K562 (cell line): ENCODE results near the gene NADK. TPM values are rescaled to one million over a fixed set of nuclear protein-coding genes. Genes with fewer than 3 reads are reported as not detected.

Experiments
- BRF2 ChIP-seq: IDR thresholded peaks from 3 replicates; pipeline ENCODE4 v1.6.1; 2011; ENCODE audit warnings: borderline replicate concordance, mild to moderate bottlenecking; ENCODE audit not compliant: insufficient read length, insufficient read depth
- CBFB ChIP-seq: sonication (generic); formaldehyde crosslinking; IDR thresholded peaks from 2 replicates; pipeline ENCODE4 v1.4.0; 2020; ENCODE audit warnings: mild to moderate bottlenecking, missing genetic modification reagents
- FOXK1 ChIP-seq: sonication (generic); formaldehyde crosslinking; IDR thresholded peaks from 2 replicates; pipeline ENCODE4 v1.8.0; 2022; ENCODE audit warnings: missing genetic modification reagents, mild to moderate bottlenecking, borderline replicate concordance
- FOXO4 ChIP-seq: fragments of 450-650 bp; formaldehyde crosslinking; IDR thresholded peaks from 2 replicates; pipeline ENCODE4 v1.4.0; 2020; ENCODE audit warnings: mild to moderate bottlenecking, moderate library complexity
- HLTF ChIP-seq: fragments of 450-650 bp; IDR thresholded peaks from 2 replicates; pipeline ENCODE4 v1.6.1; 2016
- POLR2AphosphoS2 ChIP-seq: IDR thresholded peaks from 2 replicates; pipeline ENCODE4 v1.6.1; 2012; ENCODE audit warnings: low read length, improper control_type of control experiment
- PRPF4 ChIP-seq: fragments of 200-400 bp; formaldehyde crosslinking; IDR thresholded peaks from one replicate; pipeline ENCODE4 v1.6.1; 2017; ENCODE audit warnings: low read length, low read depth, mild to moderate bottlenecking; ENCODE audit not compliant: insufficient read depth, poor library complexity, severe bottlenecking
- RB1 ChIP-seq: fragments of 450-650 bp; IDR thresholded peaks from 2 replicates; pipeline ENCODE4 v1.6.1; 2017; ENCODE audit warnings: low read depth, mild to moderate bottlenecking
- ZBTB11 ChIP-seq, 3 experiments: fragments of 200-800 bp in 1 of 3; fragments of 250-450 bp in 1 of 3; fragments of 450-650 bp in 1 of 3; sonication (Bioruptor Pico) in 1 of 3; sonication (Bioruptor generic) in 1 of 3; formaldehyde crosslinking in 1 of 3; IDR thresholded peaks; 2 replicates each; pipeline versions ENCODE4 v1.6.1 to v1.8.0; 2016 to 2022; ENCODE audit warnings: mild to moderate bottlenecking in 2 of 3, missing genetic modification characterization in 2 of 3, missing compliant biosample characterization in 1 of 3, moderate library complexity in 1 of 3
- ZBTB12 ChIP-seq: fragments of 250-450 bp; sonication (Bioruptor Pico); IDR thresholded peaks from 2 replicates; pipeline ENCODE4 v1.4.0; 2020
- ZNF384 ChIP-seq: IDR thresholded peaks from 2 replicates; pipeline ENCODE4 v1.6.1; 2012; ENCODE audit warnings: low read depth, low read length, improper control_type of control experiment
- ZNF644 ChIP-seq: fragments of 200-800 bp; sonication (Bioruptor generic); IDR thresholded peaks from 2 replicates; pipeline ENCODE4 v1.6.1; 2016; ENCODE audit warnings: low read depth, missing genetic modification characterization, missing compliant biosample characterization
- polyA plus RNA-seq, 8 experiments: library from polyadenylated mRNA; depleted of rRNA in 4 of 8; stranded (reverse) in 5 of 8; unstranded in 3 of 8; fragments of >200 nt; fragmentation: Nextera tagmentation in 2 of 8; fragmentation: Illumina TruSeq in 1 of 8; extraction: Ambion mirVana in 2 of 8; extraction: Trizol in 1 of 8; gene quantifications; 2 replicates each; pipeline versions ENCODE4 v1.2.1 to v1.2.3, GENCODE V29; 2011 to 2014; ENCODE audit warnings: inconsistent platforms in 1 of 8, missing spikeins in 1 of 8
- total RNA-seq, 7 experiments: library from RNA; depleted of rRNA in 6 of 7; stranded (reverse); fragments of >200 nt in 6 of 7; fragmentation: Illumina TruSeq in 2 of 7; extraction: Trizol in 2 of 7; gene quantifications; 2 replicates each; pipeline versions ENCODE4 v1.2.1 to v1.2.3, GENCODE V29; 2011 to 2021; ENCODE audit warnings: low replicate concordance in 1 of 7

The NADK gene
- total and polyA plus RNA-seq, 9 of the 15 experiments (the other 6 are each of a cell fraction or from before 2014, with no cell fraction given) = 1.5 to 135 (median 75.1) TPM

DNA sequence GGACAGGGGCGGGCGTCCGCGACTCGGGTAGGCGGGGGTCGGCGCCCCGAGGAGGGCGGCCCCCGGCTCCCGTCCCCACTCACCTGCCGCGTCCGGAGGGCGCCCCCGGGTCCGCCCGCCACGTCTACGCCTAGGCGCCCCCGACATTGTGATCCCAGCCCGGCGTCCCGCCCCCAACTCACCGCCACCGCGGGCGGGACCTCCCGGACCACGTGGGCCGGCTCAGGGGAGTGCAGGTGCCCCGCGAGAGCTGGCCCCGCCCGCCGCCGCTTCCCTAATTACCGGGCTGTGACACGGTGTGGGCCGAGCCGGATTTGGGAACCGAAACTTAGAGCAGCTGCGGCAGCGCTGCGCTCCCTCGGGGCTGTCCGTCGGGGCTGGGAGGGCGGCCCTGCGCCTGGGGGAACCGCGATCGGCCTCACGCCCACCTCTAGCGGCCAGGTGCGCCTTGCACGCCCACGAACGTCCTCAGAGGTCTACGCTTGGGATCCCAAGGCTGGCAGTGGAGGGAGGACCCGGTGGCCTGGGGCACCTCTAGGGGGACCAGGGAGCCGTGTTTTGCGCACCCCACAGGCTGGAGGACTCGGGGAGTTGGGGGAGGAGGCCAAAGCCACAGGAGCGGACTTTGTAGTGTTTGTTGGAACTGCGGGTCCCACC is 521 bp upstream of the NADK start (continued):
- TF ChIP-seq FOXO4 (CRISPR knock-in tag) = no peak
- TF ChIP-seq FOXK1 (CRISPR knock-in tag) = 0 out of 2 replicates have a peak, but pooled peaks have one; percentile 84
- TF ChIP-seq RB1 = peak; percentile 69
- TF ChIP-seq ZBTB11 (CRISPR knock-in tag; IDR thresholded peaks at IDR 0.05) = no peak; a peak in 1 of 6 replicates
- no peak for TF ChIP-seq ZNF644
- peak; percentile 81 for TF ChIP-seq CBFB (CRISPR knock-in tag)
- TF ChIP-seq BRF2 = no peak
- TF ChIP-seq ZBTB12 (CRISPR knock-in tag) = no peak
- TF ChIP-seq POLR2AphosphoS2 = no peak
- TF ChIP-seq ZNF384 = no peak
- TF ChIP-seq PRPF4 = no peak
- TF ChIP-seq HLTF = no peak
